ENCODE measurements around the gene SMAD6. TPM values are rescaled to one million over a fixed set of nuclear protein-coding genes. Genes with fewer than 3 reads are reported as not detected.

The SMAD6 gene
- total RNA-seq, 1 experiment from 2014 or later: 19.9 TPM

GRCh38 chr15:66802025-66803001 lies 100.3 kb downstream of the SMAD6 start:
- Histone ChIP-seq H3K79me2 (ENCODE audit: low read length) (no peaks in the 10 kb centered on the region), H3K4me3 (ENCODE audit: low read length) (peak overlapping the region; percentile 31; the same call in 1 of the 2 replicates), H4K20me1 (ENCODE audit: low read length) (no peaks in the 10 kb centered on the region), H3K27me3 (ENCODE audit: low read length) (no peaks in the 10 kb centered on the region), H3F3A (ENCODE audit: low read length, unreplicated experiment) (no peaks in the 10 kb centered on the region), H3K9me3 (ENCODE audit: low read length) (no peaks in the 10 kb centered on the region), H3K4me2 (ENCODE audit: low read length) (peak overlapping the region; percentile 81), H3K27ac (ENCODE audit: low read length) (peak overlapping the region; percentile 85), H3K36me3 (ENCODE audit: low read depth, low read length) (no peaks in the 10 kb centered on the region), H3K4me1 (ENCODE audit: insufficient read depth, low read length) (peaks cover 55% of the 10 kb centered on the region), H3K9me2 (replicated peaks; ENCODE audit: low read length) (no peaks in the 10 kb centered on the region), H3K9ac (ENCODE audit: low read length) (peak overlapping the region; percentile 53), H2AFZ (ENCODE audit: low read length) (peak overlapping the region; percentile 47; the same call in 1 of the 2 replicates)
- TF ChIP-seq EZH2phosphoT487 (IDR thresholded peaks at IDR 0.05; ENCODE audit: borderline replicate concordance, low read length) (no peak), EZH2 (IDR thresholded peaks at IDR 0.05; ENCODE audit: low read length, unreplicated experiment) (no peak)
- TF ChIP-seq, protein P1, sequence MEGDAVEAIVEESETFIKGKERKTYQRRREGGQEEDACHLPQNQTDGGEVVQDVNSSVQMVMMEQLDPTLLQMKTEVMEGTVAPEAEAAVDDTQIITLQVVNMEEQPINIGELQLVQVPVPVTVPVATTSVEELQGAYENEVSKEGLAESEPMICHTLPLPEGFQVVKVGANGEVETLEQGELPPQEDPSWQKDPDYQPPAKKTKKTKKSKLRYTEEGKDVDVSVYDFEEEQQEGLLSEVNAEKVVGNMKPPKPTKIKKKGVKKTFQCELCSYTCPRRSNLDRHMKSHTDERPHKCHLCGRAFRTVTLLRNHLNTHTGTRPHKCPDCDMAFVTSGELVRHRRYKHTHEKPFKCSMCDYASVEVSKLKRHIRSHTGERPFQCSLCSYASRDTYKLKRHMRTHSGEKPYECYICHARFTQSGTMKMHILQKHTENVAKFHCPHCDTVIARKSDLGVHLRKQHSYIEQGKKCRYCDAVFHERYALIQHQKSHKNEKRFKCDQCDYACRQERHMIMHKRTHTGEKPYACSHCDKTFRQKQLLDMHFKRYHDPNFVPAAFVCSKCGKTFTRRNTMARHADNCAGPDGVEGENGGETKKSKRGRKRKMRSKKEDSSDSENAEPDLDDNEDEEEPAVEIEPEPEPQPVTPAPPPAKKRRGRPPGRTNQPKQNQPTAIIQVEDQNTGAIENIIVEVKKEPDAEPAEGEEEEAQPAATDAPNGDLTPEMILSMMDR (conservative IDR thresholded peaks at IDR 0.05; ENCODE audit: low read depth, low read length): no peak
- intact Hi-C loops (cut with micrococcal nuclease): loop anchor here (2.0 to 5.0 kb wide), 2 partner anchors 28 to 50 kb away; no protein-coding TSS in a partner anchor
- ChIA-PET CTCF (interaction anchor here (0.8 to 1.0 kb wide), 2 partner anchors 81 to 183 kb away, joined by 3 to 6 read pairs; no protein-coding TSS in a partner anchor), POLR2A (ENCODE audit: unreplicated experiment) (no interaction called here)
- TSS peak; percentile 57 for BruUV-seq (replicated peaks)
- DNase-seq (peak; percentile 25), ATAC-seq (peak; percentile 21)

DNA sequence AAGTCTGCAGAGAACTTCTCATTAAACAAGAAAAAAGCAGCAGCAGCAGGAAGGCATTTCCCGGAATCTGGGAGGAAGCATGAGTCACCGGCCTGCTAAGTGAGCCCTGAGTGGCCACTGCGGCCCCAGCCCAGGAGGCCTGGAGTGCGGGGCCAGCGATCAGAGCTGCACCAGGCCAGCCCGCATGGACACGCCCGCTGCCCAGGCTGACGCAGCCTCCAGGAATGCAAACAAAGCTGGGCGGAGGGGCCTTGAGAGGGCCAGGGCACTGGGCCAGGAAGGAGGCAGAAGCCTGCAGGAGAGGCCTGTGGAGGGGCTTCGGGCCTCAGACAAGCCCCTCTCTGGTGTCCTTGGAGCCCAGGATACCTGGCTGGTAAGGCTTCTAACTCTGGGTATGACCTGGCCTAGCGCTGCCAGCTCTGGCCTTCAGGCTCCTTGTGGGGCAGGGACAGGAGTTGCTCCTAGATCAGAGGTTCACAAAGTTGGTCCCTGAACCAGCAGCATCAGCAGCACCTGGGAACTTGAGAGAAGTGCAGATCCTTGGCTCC lies 101.2 kb downstream of the SMAD6 start:
- H2AFZ ChIP-seq (ENCODE audit: low read length): peak overlapping the region; percentile 10; the same call in 1 of the 2 replicates
- no peaks in the 10 kb centered on the region for H3K79me2 ChIP-seq (ENCODE audit: low read length)
- H3K27ac ChIP-seq (ENCODE audit: low read length): peak overlapping the region; percentile 85
- peaks cover 56% of the 10 kb centered on the region for H3K4me1 ChIP-seq (ENCODE audit: insufficient read depth, low read length)
- H3K27me3 ChIP-seq (ENCODE audit: low read length): no peaks in the 10 kb centered on the region
- no peak for TF ChIP-seq EZH2 (IDR thresholded peaks at IDR 0.05; ENCODE audit: low read length, unreplicated experiment)
- TF ChIP-seq, protein P1 (conservative IDR thresholded peaks at IDR 0.05; ENCODE audit: low read depth, low read length): no peak
- H3K4me3 ChIP-seq (ENCODE audit: low read length): peak overlapping the region; percentile 31; the same call in 1 of the 2 replicates
- no peaks in the 10 kb centered on the region for H3K9me3 ChIP-seq (ENCODE audit: low read length)
- DNase-seq (peak; percentile 97), ATAC-seq (peak; percentile 97)
- H3K4me2 ChIP-seq (ENCODE audit: low read length): peak overlapping the region; percentile 81
- no TSS peak for BruUV-seq (replicated peaks)
- ChIA-PET CTCF (interaction anchor here (0.6 to 0.8 kb wide), 2 partner anchors 20 to 80 kb away, joined by 3 to 6 read pairs; no protein-coding TSS in a partner anchor), POLR2A (ENCODE audit: unreplicated experiment) (no interaction called here)
- no peaks in the 10 kb centered on the region for H3F3A ChIP-seq (ENCODE audit: low read length, unreplicated experiment)
- no peaks in the 10 kb centered on the region for H3K36me3 ChIP-seq (ENCODE audit: low read depth, low read length)
- H3K9me2 ChIP-seq (replicated peaks; ENCODE audit: low read length): no peaks in the 10 kb centered on the region
- intact Hi-C loops (cut with micrococcal nuclease): loop anchor here (2.0 to 5.0 kb wide), 2 partner anchors 28 to 49 kb away; no protein-coding TSS in a partner anchor
- peak overlapping the region; percentile 53; the same call in 1 of the 2 replicates for H3K9ac ChIP-seq (ENCODE audit: low read length)
- no peaks in the 10 kb centered on the region for H4K20me1 ChIP-seq (ENCODE audit: low read length)
